NCI-H2227 (cell line): Measurements from ENCODE around the gene DSTYK.

ENCODE experiments used
- DNase-seq: peaks from one replicate; lab custom pipeline; 2025; ENCODE audit not compliant: unreplicated experiment; lab: John Stamatoyannopoulos, UW

DSTYK gene

DNA sequence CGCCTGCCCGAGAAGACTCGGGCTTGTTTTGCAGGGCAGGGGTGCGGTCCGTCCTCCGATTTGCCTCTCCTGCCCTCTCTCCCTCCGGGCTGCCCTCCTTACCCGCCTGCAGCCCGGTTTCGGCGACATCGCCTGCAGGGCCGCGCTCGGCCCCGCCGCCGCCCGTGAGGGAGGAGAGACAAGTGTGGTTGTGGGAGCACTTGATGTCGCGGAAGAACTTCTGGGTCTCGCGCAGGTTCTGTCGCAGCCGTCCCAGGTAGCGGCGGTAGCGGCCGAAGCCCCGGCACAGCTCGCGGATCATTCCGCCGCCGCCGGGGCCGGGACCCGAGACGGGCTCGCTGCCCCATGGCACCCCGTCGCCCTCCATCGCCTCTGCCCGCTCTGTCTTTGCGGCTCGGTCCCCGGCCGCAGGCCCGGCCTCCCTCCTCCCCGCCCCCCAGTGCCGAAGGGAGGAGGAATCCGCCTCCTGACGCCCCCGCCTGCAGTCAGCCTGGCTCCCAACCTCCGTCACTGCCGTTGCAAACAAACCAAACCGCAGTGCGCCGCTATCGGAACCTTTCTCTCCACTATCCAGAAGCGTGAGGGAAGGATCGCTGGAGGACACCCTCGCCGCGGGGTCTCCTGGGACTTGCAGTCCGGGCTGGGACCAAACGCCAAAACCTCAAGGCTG lies at the start of gene DSTYK:
Gene DSTYK, minus strand, starts transcription at position 534 of the 670 bp plus-strand sequence. Its CDS starts 167 bp downstream, at position 367.
- peak; percentile 97 for DNase-seq

DNA sequence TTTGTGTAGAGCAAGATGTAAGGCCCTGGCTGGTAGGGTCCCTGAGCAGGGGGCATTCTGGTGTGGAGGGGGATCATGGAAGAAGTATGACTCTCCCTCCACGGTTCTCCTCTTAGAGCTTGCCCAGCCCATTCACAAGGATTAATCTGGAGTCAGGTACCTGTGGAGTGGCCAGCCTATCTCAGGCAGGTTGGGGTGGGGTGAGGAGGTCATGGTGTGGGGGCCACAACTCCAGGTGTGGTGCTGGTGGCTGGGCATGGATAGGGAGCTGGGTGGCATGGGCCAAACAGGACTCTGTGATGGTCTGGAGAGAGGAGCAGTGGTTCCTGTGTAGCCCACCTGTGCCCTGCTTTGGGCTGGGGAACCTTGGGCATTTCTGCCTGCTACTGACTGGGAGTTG lies 48.5 kb upstream of the DSTYK start:
- no peak for DNase-seq

- DNase-seq, result no peak
These were observed 47.9 kb upstream of the DSTYK start for GRCh38 chr1:205259324-205259832.

- no peak for DNase-seq
These were observed 47.2 kb upstream of the DSTYK start for GRCh38 chr1:205258719-205259118.

- no peak for DNase-seq
These were observed 46.8 kb upstream of the DSTYK start for GRCh38 chr1:205258261-205258691.

DNA sequence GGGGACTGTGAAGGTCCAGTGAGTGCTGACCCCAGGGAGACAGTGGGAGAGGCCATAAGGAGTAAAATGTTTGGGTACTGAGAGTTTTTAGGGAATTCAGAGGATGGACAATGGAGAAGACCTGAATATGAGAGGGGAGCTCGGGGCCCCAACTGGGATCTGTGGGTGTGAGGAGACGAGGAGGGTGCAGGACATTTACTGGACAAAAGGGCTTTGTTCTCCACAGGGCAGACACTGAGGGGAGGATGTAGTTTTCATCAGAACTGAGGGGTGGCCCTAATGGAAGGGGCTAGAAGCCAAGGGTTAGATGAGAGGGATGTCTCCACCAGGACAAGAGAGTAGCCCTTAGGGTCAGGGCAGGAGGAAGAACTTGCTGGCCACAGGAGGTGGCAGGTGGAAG lies 46.2 kb upstream of the DSTYK start:
- DNase-seq, result no peak

GRCh38 chr1:205256951-205257625 lies 45.6 kb upstream of the DSTYK start:
- DNase-seq, result no peak

GRCh38 chr1:205255941-205256780 lies 44.7 kb upstream of the DSTYK start:
- peak; percentile 90 for DNase-seq

DNA sequence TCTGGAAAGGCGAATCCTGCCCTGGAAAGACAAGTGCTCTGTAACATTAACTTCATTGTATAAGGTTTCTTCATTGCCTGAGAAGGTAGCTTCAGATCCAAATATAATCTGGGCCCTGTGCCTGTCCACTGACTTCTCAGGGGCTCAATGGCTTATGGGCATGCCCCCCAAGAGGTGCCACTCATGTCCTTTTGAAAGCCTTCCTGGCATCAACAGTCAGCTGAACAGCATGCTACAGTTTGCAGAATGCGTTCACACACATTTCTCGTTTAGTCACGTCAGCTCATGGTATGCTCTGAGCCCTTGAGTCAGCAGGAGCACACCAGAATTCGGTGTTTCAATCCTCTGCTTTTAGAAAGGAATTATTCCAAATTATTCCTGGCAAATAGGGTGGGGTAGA lies 40.1 kb upstream of the DSTYK start:
- no peak for DNase-seq

DNA sequence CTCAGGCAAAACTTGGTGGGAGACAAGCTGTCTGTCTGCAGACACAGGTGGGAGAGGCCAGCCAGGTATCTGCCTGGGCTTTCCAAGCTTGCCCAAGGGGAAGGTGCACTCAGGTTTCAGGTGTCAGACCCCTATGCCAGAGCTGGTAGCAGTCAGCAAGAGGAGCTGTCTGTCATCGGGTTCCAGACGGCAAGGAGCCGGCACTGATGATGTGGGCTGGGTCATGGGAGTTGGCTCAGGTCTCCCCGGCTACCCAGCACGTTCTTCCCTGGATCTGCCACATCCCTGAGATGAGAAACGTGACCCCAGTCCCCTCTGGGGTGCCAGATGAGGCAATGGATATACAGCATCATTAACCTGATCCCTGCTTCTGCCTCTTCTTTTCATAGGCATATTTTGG lies 39.2 kb upstream of the DSTYK start:
- DNase-seq, result no peak

DNA sequence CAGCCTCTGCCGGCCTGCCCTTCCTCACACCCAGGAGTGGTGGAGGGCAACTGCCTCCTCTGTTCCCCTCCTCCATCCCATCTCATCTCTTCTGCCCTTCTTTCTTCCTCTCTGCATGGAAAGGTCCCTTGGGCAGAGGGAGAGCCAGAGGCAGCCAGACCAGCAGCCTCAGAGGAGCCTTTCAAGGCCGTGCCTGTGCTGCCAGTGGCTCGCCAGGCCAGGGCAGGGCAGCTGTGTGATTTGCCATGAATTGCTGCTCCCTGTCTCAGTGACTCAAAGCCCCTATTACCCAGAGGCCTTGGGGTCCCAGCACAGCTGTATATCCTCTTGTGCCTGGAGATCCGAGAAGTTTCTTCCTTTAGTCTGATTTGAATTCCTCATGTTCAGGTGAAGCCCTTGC lies 38.1 kb upstream of the DSTYK start:
- DNase-seq, result no peak

GRCh38 chr1:205248793-205249601 lies 37.5 kb upstream of the DSTYK start:
- no peak for DNase-seq

DNA sequence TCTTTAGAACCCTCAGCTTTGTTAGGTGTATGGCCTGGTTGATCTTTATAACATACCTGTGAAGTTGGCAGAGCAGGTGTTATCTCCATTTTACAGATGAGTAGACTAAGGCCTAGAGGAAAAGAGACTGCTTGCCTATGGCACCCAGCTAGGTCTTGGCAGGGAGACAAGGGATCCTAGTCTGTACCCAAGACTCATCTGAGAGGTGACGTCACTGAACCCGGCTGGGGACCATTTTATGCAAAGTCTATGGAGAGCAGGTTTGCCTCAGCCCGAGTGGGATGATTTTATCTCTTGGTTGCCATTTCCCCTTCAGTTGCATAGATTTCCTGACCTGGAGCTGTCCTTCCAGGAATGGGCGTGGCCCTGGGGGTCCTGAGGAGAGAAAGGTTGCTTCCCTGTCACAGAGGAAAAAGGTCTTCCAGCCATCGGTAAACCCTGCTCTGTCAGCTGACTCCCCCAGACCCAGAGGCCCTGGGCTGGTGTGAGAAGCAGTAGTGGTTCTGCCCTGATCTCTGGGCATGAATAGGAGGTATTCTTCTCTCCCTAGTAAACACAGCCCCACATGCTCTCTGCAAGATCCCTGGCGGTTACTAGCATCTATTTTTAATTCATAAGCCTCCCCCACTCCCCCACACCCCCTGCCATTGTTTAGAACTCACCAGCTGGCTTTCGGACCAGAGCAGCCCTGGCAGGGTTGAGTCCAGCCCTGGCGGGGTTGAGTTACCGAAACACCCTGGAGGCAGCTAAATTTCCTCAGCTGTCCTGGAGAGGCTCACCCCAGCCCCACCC lies 35.8 kb upstream of the DSTYK start:
- no peak for DNase-seq

GRCh38 chr1:205246351-205247119 lies 35.0 kb upstream of the DSTYK start:
- DNase-seq, result no peak

- no peak for DNase-seq
These were observed 33.6 kb upstream of the DSTYK start for GRCh38 chr1:205245096-205245495.

DNA sequence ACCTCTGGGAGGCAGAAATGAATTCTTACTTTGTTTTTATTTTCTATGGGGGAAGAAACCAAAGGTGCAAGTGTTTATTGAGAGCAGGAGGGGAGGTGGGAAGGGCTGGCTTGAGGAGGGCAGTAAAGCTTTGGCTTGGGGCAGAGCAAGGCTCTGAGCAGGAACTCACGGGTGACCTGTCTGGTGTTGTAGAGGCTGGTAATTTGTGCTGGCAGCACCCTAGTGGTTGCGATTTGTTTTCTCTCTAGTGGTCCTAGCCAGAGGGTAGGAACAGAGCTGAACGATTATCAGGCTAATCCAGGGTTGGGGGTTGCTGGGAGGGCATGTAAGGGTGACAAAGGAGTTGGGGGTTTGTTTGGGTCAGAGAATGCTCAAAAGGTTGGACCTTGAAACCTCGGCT lies 32.9 kb upstream of the DSTYK start:
- DNase-seq, result no peak

GRCh38 chr1:205243350-205244191 lies 32.1 kb upstream of the DSTYK start:
- DNase-seq, result no peak

DNA sequence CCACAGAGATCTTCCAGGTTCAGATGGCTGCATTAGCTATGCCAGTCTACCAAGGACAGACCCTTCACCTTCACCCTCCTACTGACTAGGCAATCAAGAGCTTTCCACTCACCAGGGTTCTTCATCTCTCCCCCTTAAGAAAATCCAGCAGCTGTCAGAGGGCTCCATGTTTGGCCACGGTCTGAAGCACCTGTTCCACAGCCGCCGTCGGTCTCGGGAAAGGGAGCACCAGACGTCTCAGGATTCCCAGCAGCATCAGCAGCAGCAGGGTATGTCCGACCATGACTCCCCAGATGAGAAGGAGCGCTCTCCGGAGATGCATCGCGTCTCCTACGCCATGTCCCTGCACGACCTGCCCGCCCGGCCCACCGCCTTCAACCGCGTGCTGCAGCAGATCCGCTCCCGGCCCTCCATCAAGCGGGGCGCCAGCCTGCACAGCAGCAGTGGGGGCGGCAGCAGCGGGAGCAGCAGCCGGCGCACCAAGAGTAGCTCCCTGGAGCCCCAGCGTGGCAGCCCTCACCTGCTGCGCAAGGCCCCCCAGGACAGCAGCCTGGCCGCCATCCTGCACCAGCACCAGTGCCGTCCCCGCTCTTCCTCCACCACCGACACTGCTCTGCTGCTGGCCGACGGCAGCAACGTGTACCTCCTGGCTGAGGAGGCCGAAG lies 30.0 kb upstream of the DSTYK start:
- DNase-seq, result no peak
